HG03575 (cell line): ENCODE results near the gene MINDY2.
"Not testable (repeated sequence)": the region's sequence is repeated elsewhere in the genome, so short reads cannot be mapped to it uniquely, and the experiment has no call there.

Experiments
- ATAC-seq: cut with Tn5 transposase; IDR thresholded peaks from one replicate; pipeline ENCODE4 v1.9.1; 2021; ENCODE audit not compliant: unreplicated experiment, insufficient number of reproducible peaks, low FRiP score; ENCODE audit errors: extremely low read depth

The MINDY2 gene

DNA sequence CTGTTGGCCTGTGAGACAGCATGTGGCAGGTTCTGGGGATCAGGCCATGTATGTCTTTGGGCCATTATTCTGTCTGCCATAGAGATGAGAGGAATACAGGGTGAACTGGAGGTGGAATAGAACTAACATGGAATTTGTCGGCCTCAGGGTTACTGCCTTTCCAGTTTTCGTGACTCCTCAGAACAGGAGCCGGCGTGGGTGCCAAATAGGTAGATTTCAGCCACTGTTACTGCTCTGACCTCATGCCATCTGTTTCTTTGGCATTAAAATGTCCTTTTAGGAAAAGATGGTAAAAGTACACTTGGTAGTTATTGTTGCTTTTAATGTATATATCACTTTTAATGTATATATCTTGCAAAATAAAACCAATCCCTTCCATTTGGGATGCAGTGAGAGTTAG is 96.8 kb downstream of the MINDY2 start:
- ATAC-seq = no peak

GRCh38 chr15:58870451-58870850 is 99.3 kb downstream of the MINDY2 start:
- no peak for ATAC-seq

GRCh38 chr15:58873267-58873666 is 102.2 kb downstream of the MINDY2 start:
- no peak for ATAC-seq

- no peak for ATAC-seq
These were observed 104.2 kb downstream of the MINDY2 start for GRCh38 chr15:58875343-58875742.

DNA sequence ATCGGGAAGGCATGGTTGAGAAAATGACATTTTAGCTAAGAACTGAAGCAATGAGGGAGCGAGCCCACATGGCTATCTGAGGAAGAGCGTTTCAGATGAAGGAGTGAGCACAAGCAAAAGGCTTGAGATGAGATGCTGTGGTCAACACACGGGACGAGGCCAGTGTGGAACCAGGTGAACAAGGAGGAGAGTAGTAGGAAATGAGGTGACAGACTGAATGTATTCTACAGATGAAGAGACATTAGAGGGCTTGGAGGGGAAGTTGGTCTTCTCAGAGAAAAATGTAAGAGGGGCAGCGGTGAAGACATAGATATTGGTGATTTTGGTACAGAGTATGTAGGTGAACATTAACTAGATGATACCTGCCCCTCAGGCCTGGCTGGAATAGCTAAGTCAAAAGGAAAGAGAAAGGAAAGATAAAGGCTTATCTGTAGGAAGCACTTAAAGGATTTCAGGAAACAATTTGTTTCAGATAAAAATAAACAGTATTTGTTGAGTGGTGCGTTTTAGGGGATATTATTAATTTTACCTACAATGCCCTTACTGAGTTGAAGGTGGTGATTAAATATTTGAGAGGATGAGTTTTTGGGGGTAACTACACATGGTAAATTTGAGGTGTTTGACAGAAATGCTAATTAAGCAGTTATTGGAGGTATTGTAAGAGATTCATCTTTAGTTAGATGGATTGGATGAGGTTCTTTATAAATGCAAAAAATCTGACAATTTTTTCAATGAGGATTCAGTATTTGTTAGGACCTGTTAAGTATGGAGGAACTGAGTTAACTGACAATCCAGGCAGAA is 105.4 kb downstream of the MINDY2 start:
- ATAC-seq = no peak

- ATAC-seq = no peak
These were observed 107.1 kb downstream of the MINDY2 start for GRCh38 chr15:58877999-58878825.

DNA sequence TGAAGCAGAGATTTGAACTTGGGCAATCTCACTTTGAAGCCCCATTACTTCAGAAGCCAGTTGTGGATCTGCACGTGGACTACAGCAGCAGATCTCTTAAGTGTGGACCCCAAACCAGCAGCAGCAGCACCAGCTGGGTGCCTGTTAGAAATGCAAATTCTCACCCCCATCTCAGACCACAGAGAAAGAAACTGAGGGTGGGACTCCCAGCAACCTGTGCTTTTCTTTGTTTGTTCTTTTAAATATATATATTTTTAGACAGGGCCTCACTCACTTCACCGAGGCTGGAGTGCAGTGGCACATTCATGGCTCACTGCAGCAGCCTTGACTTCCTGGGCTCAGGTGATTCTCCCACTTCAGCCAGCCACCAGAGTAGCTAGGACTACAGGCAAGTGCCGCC is 109.2 kb downstream of the MINDY2 start:
- no peak for ATAC-seq

DNA sequence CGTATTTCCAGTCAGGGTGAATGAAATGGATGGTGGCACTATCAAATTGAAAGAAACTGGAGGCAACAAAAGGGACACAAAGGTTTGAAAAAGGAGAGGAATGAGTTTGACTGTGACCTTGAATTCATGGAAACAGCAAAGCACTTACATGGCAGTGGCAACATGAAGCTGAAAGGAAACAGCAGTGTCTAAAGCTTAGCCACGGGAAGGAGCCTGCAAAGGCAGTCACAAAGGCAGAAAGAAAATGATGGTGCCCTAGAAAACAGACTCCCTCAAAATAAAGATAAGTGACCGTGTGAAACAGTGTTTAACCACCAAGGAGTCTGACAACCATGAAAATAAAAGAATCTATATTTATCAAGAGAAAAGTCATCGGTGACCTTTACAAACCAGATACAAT is 111.1 kb downstream of the MINDY2 start:
- ATAC-seq = no peak

GRCh38 chr15:58883926-58884325 is 112.8 kb downstream of the MINDY2 start:
- ATAC-seq = not testable (repeated sequence)

- ATAC-seq = no peak
These were observed 115.8 kb downstream of the MINDY2 start for GRCh38 chr15:58886921-58887320.

DNA sequence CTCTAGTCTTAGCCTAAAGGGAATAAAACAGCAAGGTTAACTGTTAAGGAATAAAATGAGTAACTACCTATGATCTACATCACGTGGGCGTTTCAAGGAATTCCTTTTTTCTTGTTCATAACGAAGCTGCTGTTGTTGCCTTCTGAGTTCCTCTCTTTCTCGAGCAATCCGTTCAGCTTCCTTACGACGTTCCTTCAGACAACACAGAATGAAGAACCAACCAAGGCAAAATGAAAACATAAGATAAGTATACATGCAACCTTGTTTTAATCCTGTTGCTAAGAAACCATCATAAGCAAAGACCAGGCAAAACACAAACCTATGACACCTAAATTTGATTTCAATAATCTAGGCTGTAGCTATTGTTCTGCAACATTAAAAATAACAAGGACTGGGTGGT is 118.3 kb downstream of the MINDY2 start:
- ATAC-seq = no peak

GRCh38 chr15:58898150-58898680 is 127.1 kb downstream of the MINDY2 start:
- ATAC-seq = no peak

- no peak for ATAC-seq
These were observed 129.5 kb downstream of the MINDY2 start for GRCh38 chr15:58900631-58901030.

GRCh38 chr15:58908550-58909309 is 137.6 kb downstream of the MINDY2 start:
- ATAC-seq = no peak

DNA sequence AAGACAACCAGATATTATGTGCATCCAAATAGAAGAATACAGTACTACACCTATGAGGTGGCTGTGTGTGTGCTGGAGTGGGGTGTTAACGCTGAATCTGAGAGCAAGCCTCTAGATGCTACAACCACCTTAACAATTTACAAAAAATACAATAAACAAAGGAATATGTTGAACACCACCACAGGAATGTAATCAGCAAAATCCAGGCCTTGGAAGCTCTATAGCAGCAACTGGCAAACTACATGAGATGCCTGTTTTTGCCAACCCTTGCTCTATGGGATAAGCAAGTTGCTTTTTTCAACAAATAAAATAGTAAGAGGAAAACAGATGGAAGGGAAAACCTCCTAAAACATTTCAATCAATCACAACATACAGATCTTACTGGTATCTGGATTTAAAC is 138.5 kb downstream of the MINDY2 start:
- ATAC-seq = no peak

GRCh38 chr15:58910456-58910855 is 139.4 kb downstream of the MINDY2 start:
- ATAC-seq = no peak
